HG02763 (cell line): Measurements from ENCODE around the gene SUCLG2.

Source experiments
- ATAC-seq: cut with Tn5 transposase; IDR thresholded peaks from one replicate; pipeline ENCODE4 v1.9.1; 2021; ENCODE audit warnings: mild to moderate bottlenecking, moderate library complexity; ENCODE audit not compliant: unreplicated experiment

SUCLG2 gene

GRCh38 chr3:67650084-67650483 is 4.3 kb downstream of the SUCLG2 start:
- ATAC-seq: no peak

- ATAC-seq: no peak
Observed at GRCh38 chr3:67649681-67650080, 4.7 kb downstream of the SUCLG2 start.

GRCh38 chr3:67648701-67649100 is 5.7 kb downstream of the SUCLG2 start:
- no peak for ATAC-seq

- ATAC-seq: no peak
Observed at GRCh38 chr3:67648229-67648628, 6.2 kb downstream of the SUCLG2 start.

- ATAC-seq: no peak
Observed at GRCh38 chr3:67647390-67647878, 7.0 kb downstream of the SUCLG2 start.

- no peak for ATAC-seq
Observed at GRCh38 chr3:67646586-67647234, 7.7 kb downstream of the SUCLG2 start.

GRCh38 chr3:67644827-67645226 is 9.6 kb downstream of the SUCLG2 start:
- no peak for ATAC-seq

- ATAC-seq: no peak
Observed at GRCh38 chr3:67642734-67643133, 11.7 kb downstream of the SUCLG2 start.

- no peak for ATAC-seq
Observed at GRCh38 chr3:67642190-67642589, 12.2 kb downstream of the SUCLG2 start.

- no peak for ATAC-seq
Observed at GRCh38 chr3:67641451-67641850, 13.0 kb downstream of the SUCLG2 start.

- no peak for ATAC-seq
Observed at GRCh38 chr3:67640023-67640660, 14.3 kb downstream of the SUCLG2 start.

- ATAC-seq: no peak
Observed at GRCh38 chr3:67637255-67637900, 17.0 kb downstream of the SUCLG2 start.

- no peak for ATAC-seq
Observed at GRCh38 chr3:67635806-67636205, 18.6 kb downstream of the SUCLG2 start.

- ATAC-seq: no peak
Observed at GRCh38 chr3:67635257-67635656, 19.2 kb downstream of the SUCLG2 start.

- ATAC-seq: no peak
Observed at GRCh38 chr3:67630666-67631362, 23.6 kb downstream of the SUCLG2 start.

GRCh38 chr3:67624687-67625086 is 29.7 kb downstream of the SUCLG2 start:
- no peak for ATAC-seq

- no peak for ATAC-seq
Observed at GRCh38 chr3:67624078-67624477, 30.3 kb downstream of the SUCLG2 start.

GRCh38 chr3:67622652-67623051 is 31.8 kb downstream of the SUCLG2 start:
- no peak for ATAC-seq

- no peak for ATAC-seq
Observed at GRCh38 chr3:67620869-67621268, 33.5 kb downstream of the SUCLG2 start.

GRCh38 chr3:67619991-67620390 is 34.4 kb downstream of the SUCLG2 start:
- no peak for ATAC-seq

- ATAC-seq: no peak
Observed at GRCh38 chr3:67617518-67617917, 36.9 kb downstream of the SUCLG2 start.

- no peak for ATAC-seq
Observed at GRCh38 chr3:67616046-67616445, 38.4 kb downstream of the SUCLG2 start.
